Right renal cortex interstitium (tissue), 3 donors: ENCODE data around the gene GSTCD. TPM values are rescaled to one million over a fixed set of nuclear protein-coding genes. Genes with fewer than 3 reads are reported as not detected.

Source experiments
- DNase-seq, 3 donors: peaks; one replicate each; pipeline ENCODE4 v3.0.0-alpha.2; 2013; ENCODE audit warnings: low read depth in 3 of 3, low spot score in 2 of 3
- polyA plus RNA-seq, 3 donors: library from polyadenylated mRNA; unstranded; fragments of 120-200 nt; gene quantifications; one replicate each; pipeline ENCODE4 v1.2.1, GENCODE V29; 2013; ENCODE audit not compliant: insufficient read length in 3 of 3

Gene GSTCD
- polyA plus RNA-seq, 3 donors, result 16.1 to 19.8 (median 16.3) TPM

DNA sequence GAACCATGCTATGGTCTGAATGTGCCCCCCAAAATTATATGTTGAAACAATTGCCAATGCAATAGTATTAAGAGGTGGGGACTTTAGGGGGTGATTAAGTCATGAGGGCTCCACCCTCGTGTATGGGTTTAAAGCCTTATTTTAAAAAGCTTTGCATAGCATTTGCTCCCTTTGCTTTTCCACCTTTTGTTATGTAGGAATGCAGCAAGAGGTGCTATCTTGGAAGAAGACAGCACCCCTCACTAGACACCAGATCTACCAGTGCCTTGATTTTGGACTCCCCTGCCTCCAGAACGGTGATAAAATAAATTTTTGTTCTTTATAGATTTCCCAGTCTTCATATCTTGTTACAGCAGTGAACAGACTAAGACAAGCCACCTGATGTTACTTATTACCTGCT lies 163.4 kb downstream of the GSTCD start:
- no peak for DNase-seq

DNA sequence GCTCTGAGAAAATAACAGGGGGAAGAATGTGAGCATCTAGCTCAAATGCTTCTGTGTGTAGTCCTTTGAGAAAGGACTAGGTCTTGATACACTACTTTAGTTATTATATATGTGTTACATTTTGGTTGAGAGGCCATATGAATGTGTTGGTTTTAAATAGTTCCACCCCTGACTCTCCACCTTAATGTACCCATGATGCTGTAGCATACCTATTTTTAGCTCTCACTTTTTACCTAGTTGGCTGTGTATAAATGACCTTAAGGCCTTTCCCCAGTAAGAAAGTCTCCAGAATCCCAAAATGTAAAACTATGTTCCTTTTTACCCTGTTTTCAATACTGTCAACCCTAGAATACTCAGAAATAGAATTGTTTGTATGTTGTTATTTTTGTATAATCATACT lies 166.6 kb downstream of the GSTCD start:
- no peak for DNase-seq

DNA sequence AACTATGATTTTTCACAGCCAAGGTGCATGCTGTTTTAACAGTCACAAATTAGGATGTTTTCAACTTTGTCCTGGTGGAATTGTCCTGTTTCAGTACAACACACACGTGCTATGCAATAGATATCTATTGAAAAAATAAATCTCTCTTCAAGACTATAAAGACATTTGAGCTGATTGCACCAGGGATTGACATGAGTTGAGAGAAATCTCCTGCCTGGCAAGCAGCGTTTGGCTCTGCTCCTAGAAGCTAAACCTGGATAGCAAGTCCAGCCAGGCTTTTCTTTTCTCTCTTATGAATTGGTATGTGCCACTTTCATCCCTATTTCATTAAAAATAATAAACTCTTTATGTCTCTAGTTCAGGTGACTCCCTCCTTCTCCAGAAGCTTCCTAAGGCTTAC lies 170.1 kb downstream of the GSTCD start:
- DNase-seq, result no peak

DNA sequence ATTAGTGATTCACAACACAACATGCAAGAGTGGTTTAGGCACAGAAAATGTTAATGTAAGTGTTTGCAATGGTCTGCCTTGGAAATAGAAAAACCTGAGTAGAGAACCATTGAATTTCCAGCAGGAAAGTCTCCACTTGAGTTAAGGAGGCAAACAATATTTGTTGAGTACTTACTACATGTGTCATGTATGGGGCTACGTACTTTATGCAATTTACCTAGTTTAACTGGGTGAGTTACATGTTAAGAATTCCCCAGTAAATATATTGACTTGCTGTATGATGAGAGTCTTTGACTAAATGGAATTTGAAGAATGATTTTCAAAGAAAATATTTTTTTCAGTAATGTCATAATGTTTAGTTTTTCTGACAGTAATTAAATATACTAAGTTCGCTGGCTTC lies 178.9 kb downstream of the GSTCD start:
- DNase-seq, result no peak

DNA sequence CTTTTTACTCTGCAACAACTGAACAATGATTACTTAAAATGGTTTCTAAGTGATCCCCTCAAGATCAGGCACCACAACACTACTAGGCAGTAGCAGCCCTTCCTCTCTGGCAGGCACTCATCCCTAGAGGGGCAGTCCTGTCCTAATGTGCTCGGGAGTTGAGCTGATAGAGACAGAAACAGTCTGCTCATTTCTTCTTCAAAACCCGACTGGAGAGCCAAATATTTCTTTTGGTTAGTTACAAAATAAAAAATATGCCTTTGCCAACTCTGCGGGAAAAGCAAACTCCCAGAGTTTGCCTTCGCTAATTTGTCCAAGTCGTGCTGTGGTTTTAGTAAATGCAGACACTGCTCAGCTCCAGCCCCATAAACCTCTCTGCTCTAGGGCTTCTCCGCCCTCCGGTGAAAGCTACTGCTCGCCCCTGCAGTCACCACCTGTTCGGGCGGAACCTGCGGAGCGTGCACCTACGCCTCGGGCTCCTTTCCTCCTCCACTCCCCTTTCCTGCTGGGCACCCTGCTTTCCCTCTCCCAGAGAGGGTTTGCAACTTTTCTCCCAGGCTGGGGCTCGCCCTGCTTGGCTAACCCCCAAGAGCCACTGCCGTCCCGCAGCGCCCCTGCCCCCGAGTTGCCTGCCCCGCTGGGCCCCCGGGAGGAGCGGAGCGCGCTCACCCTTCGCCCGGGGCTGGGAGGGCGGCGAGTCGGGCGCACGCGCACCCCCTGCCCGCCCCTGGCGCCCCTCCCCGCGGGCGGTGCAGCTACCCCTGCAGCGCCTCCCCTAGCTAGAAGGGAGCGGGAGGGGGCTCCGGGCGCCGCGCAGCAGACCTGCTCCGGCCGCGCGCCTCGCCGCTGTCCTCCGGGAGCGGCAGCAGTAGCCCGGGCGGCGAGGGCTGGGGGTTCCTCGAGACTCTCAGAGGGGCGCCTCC lies 186.3 kb downstream of the GSTCD start, which contains the start of gene NPNT:
TSS of gene NPNT (plus strand) at position 812 of the 923 bp plus-strand sequence. CDS start 182 bp downstream, outside the sequence.
- peak in 1 of 3 donors; percentile 25 for DNase-seq

DNA sequence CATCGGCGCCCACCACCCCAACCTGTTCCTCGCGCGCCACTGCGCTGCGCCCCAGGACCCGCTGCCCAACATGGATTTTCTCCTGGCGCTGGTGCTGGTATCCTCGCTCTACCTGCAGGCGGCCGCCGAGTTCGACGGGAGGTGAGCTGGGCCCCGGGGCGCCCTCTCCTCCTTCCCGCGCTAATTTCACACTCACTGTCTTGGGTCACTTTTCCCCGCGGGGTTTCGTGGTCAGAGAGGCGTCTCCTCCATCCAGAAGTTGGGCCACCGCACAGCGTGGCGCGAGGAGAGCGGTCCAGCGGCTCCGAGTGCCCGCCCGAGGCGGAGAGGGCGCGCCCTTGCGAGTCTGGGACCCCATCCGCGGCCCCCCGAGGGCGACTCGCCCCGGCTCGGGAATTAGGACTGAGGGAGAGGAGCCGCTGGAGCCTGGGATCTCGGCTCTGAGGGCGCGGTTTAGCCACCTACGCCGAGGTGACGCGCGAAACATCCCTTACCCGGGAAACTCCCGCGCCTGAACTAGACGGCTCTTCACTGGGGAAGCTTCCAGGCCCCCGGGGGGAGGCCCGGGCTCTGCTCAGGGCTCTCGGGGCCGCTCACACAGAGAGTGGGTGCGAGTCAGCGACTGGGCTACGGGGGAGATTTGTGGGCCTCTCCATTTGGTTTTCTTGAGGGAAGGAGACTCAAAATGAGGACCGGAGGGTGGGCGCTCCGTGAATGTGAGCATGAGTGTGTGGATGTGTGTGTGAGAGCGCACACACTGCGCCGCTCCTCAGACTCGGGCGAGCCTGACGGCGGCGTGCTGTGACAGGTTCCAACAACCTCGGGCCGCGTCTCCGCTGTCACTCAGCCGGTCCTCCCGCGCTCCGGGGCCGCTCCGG lies 187.2 kb downstream of the GSTCD start:
- peak in 2 of 3 donors; percentile 15 to 35 for DNase-seq

DNA sequence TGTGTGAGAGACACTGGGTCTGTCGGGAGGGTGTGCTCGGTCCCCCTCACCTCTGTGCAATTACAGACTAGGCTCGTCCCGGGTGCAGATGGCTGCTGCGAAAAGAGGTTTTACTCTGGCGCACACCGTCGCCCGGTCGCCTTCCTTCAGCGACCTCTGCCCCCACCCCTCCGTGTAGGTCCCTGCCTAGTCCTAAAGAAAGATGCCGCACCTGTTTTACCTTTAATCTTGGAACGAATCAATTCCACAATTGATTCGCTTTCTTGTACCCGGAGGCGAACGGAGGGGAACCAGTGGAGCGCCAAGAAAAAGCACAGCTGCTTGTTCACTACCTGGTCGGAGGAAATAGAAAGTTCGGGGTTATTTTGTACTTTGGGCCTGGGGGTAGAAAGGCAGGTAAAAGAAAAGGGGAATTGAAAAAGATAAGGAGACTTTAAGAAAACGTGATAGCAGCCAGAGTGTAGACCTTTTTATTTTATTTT lies 187.9 kb downstream of the GSTCD start:
- no peak for DNase-seq

Other genes starting within 250 kb of the GSTCD start
- 100 to 1,000 TPM; 106 to 114 (median 112) TPM for gene PPA2, start 234.7 kb upstream of the GSTCD start, polyA plus RNA-seq
- gene ARHGEF38, start 156.2 kb upstream of the GSTCD start, polyA plus RNA-seq, result 1 to 10 TPM; 3.7 to 5.3 (median 4.1) TPM
- gene INTS12, start 95 bp upstream of the GSTCD start, polyA plus RNA-seq, result 10 to 100 TPM; 34.9 to 37.3 (median 36.5) TPM
- gene NPNT, start 186.7 kb downstream of the GSTCD start, polyA plus RNA-seq, result 100 to 1,000 TPM; 207 to 222 (median 217) TPM